GM13977 (cell line): ENCODE measurements around the gene TAX1BP3.

Source experiments
- DNase-seq: peaks from one replicate; pipeline ENCODE4 v3.0.0; 2012; ENCODE audit warnings: low spot score
- CTCF ChIP-seq: IDR thresholded peaks from 2 replicates; pipeline ENCODE4 v1.5.1; 2012; ENCODE audit warnings: mild to moderate bottlenecking, control low read depth; ENCODE audit not compliant: insufficient read depth; ENCODE audit errors: extremely low read depth, missing control alignments
- in situ Hi-C: fragments of 300-500 bp; cut with MboI; formaldehyde crosslinking; loops from one replicate; pipeline ENCODE4 v1.12.0; 2022; ENCODE audit warnings: low sequenced_read_pairs, low pct_unique_long_range_greater_than_20kb, mixed read lengths, inconsistent platforms; ENCODE audit not compliant: unreplicated experiment

TAX1BP3 gene

GRCh38 chr17:3693141-3693540 lies 24.8 kb upstream of the TAX1BP3 start:
- no peak for TF ChIP-seq CTCF
- in situ Hi-C loops: no loop called here
- no peak for DNase-seq

GRCh38 chr17:3692346-3692745 lies 24.0 kb upstream of the TAX1BP3 start:
- peak; percentile 35 for TF ChIP-seq CTCF
- no peak for DNase-seq
- in situ Hi-C loops: no loop called here

- no peak for DNase-seq
- TF ChIP-seq CTCF: peak; percentile 30
- in situ Hi-C loops: no loop called here
These were observed 23.3 kb upstream of the TAX1BP3 start for GRCh38 chr17:3691617-3692067.

GRCh38 chr17:3690094-3690715 lies 21.8 kb upstream of the TAX1BP3 start:
- TF ChIP-seq CTCF: no peak
- in situ Hi-C loops: no loop called here
- no peak for DNase-seq

GRCh38 chr17:3689262-3690093 lies 21.1 kb upstream of the TAX1BP3 start:
- TF ChIP-seq CTCF: no peak
- DNase-seq: no peak
- in situ Hi-C loops: loop anchor here (10.0 kb wide), 1 partner anchor 45 kb away; no protein-coding TSS in a partner anchor

GRCh38 chr17:3688852-3689261 lies 20.5 kb upstream of the TAX1BP3 start:
- no peak for TF ChIP-seq CTCF
- in situ Hi-C loops: loop anchor here (10.0 kb wide), 1 partner anchor 46 kb away; no protein-coding TSS in a partner anchor
- DNase-seq: no peak
